HepG2 (cell line): Measurements from ENCODE around the gene PPM1H. TPM values are rescaled to one million over a fixed set of nuclear protein-coding genes. Genes with fewer than 3 reads are reported as not detected.
A peak's percentile ranks its signal among the peaks of the same experiment; 100 is the strongest.

Experiments
- BRD4 ChIP-seq: sonication (generic); formaldehyde crosslinking; IDR thresholded peaks from 2 replicates; pipeline ENCODE4 v1.4.0; 2020; ENCODE audit warnings: missing genetic modification reagents
- CBX2 ChIP-seq, 2 experiments: fragments of 200-600 bp in 1 of 2; sonication (generic); formaldehyde crosslinking in 1 of 2; IDR thresholded peaks; 2 replicates each; pipeline versions ENCODE4 v1.7.0 to v1.8.1; 2018 to 2022; ENCODE audit warnings: low read depth in 2 of 2, low read length in 1 of 2, mild to moderate bottlenecking in 1 of 2, missing genetic modification reagents in 1 of 2
- CREM ChIP-seq, 2 experiments: sonication (generic) in 1 of 2; formaldehyde crosslinking in 1 of 2; IDR thresholded peaks; 2 replicates each; pipeline versions ENCODE4 v1.4.0 to v1.6.1; 2016 to 2020; ENCODE audit warnings: antibody characterized with exemption in 1 of 2, mild to moderate bottlenecking in 1 of 2, missing genetic modification reagents in 1 of 2
- EED ChIP-seq: sonication (generic); formaldehyde crosslinking; IDR thresholded peaks from 2 replicates; pipeline ENCODE4 v1.5.0; 2020; ENCODE audit warnings: mild to moderate bottlenecking, missing genetic modification reagents
- HNRNPL ChIP-seq: fragments of 200-400 bp; formaldehyde crosslinking; IDR thresholded peaks from 2 replicates; pipeline ENCODE4 v1.6.1; 2017; ENCODE audit warnings: mild to moderate bottlenecking, low read depth, low read length
- HOXA3 ChIP-seq: sonication (generic); formaldehyde crosslinking; IDR thresholded peaks from 2 replicates; pipeline ENCODE4 v1.5.0; 2020; ENCODE audit warnings: missing genetic modification reagents
- HOXA9 ChIP-seq: sonication (generic); formaldehyde crosslinking; IDR thresholded peaks from 2 replicates; pipeline ENCODE4 v1.8.1; 2022; ENCODE audit warnings: missing genetic modification reagents, mild to moderate bottlenecking, moderate library complexity, borderline replicate concordance
- KAT2B ChIP-seq: fragments of 150-350 bp; IDR thresholded peaks from 2 replicates; pipeline ENCODE4 v1.6.1; 2014; ENCODE audit warnings: low read depth, low read length, borderline replicate concordance
- NAIF1 ChIP-seq: sonication (generic); formaldehyde crosslinking; IDR thresholded peaks from 2 replicates; pipeline ENCODE4 v1.5.0; 2020; ENCODE audit warnings: mild to moderate bottlenecking, missing genetic modification reagents, borderline replicate concordance
- NFATC3 ChIP-seq: sonication (generic); formaldehyde crosslinking; IDR thresholded peaks from 2 replicates; pipeline ENCODE4 v1.5.1; 2020; ENCODE audit warnings: mild to moderate bottlenecking, missing genetic modification reagents
- NFE2 ChIP-seq: sonication (generic); formaldehyde crosslinking; IDR thresholded peaks from 2 replicates; pipeline ENCODE4 v1.4.0; 2020; ENCODE audit warnings: missing genetic modification reagents
- NR2F1 ChIP-seq, 2 experiments: fragments of 450-650 bp in 1 of 2; formaldehyde crosslinking in 1 of 2; IDR thresholded peaks; 2 replicates each; pipeline versions ENCODE4 v1.5.0 to v1.6.1; 2016 to 2020; ENCODE audit warnings: mild to moderate bottlenecking in 1 of 2, missing compliant biosample characterization in 1 of 2, missing genetic modification reagents in 1 of 2, moderate library complexity in 1 of 2
- RAD21 ChIP-seq: fragments of 450-650 bp; formaldehyde crosslinking; IDR thresholded peaks from 2 replicates; pipeline ENCODE4 v1.5.0; 2020; ENCODE audit warnings: mild to moderate bottlenecking
- RBFOX2 ChIP-seq: fragments of 200-400 bp; formaldehyde crosslinking; IDR thresholded peaks from 2 replicates; pipeline ENCODE4 v1.6.1; 2017; ENCODE audit warnings: low read depth, mild to moderate bottlenecking, low read length
- SOX5 ChIP-seq: IDR thresholded peaks from 2 replicates; pipeline ENCODE4 v1.6.1; 2016; ENCODE audit warnings: borderline replicate concordance
- ZNF10 ChIP-seq: sonication (generic); formaldehyde crosslinking; IDR thresholded peaks from 2 replicates; pipeline ENCODE4 v1.4.0; 2020; ENCODE audit warnings: mild to moderate bottlenecking, low read depth, missing genetic modification reagents, borderline replicate concordance
- ZNF30 ChIP-seq: sonication (generic); formaldehyde crosslinking; IDR thresholded peaks from 2 replicates; pipeline ENCODE4 v1.5.0; 2020; ENCODE audit warnings: mild to moderate bottlenecking, missing genetic modification reagents
- ZNF317 ChIP-seq: sonication (generic); formaldehyde crosslinking; IDR thresholded peaks from 2 replicates; pipeline ENCODE4 v1.5.0; 2020; ENCODE audit warnings: mild to moderate bottlenecking, missing genetic modification reagents
- ZNF331 ChIP-seq: sonication (generic); formaldehyde crosslinking; IDR thresholded peaks from 2 replicates; pipeline ENCODE4 v1.4.0; 2020; ENCODE audit warnings: missing genetic modification reagents
- ZNF33A ChIP-seq: sonication (generic); formaldehyde crosslinking; IDR thresholded peaks from 2 replicates; pipeline ENCODE4 v1.5.1; 2020; ENCODE audit warnings: missing genetic modification reagents, mild to moderate bottlenecking, moderate library complexity, borderline replicate concordance
- ZNF530 ChIP-seq: sonication (generic); formaldehyde crosslinking; IDR thresholded peaks from 2 replicates; pipeline ENCODE4 v1.5.0; 2020; ENCODE audit warnings: low read depth, mild to moderate bottlenecking, missing genetic modification reagents
- ZNF546 ChIP-seq: sonication (generic); formaldehyde crosslinking; conservative IDR thresholded peaks from 2 replicates; pipeline ENCODE4 v1.8.1; 2023; ENCODE audit warnings: mild to moderate bottlenecking, missing genetic modification reagents
- ZNF572 ChIP-seq: sonication (generic); formaldehyde crosslinking; IDR thresholded peaks from 2 replicates; pipeline ENCODE4 v1.5.1; 2020; ENCODE audit warnings: mild to moderate bottlenecking, missing genetic modification reagents
- ZNF589 ChIP-seq: sonication (generic); formaldehyde crosslinking; conservative IDR thresholded peaks from 2 replicates; pipeline ENCODE4 v1.8.0; 2022; ENCODE audit warnings: mild to moderate bottlenecking, moderate library complexity, missing genetic modification reagents
- ZNF703 ChIP-seq: sonication (generic); formaldehyde crosslinking; IDR thresholded peaks from 2 replicates; pipeline ENCODE4 v1.5.1; 2020; ENCODE audit warnings: missing genetic modification reagents, mild to moderate bottlenecking, moderate library complexity, borderline replicate concordance
- polyA plus RNA-seq, 8 experiments: library from polyadenylated mRNA; depleted of rRNA in 3 of 8; stranded (reverse) in 7 of 8; unstranded in 1 of 8; fragments of >200 nt; fragmentation: Illumina TruSeq in 4 of 8; extraction: Trizol in 4 of 8; gene quantifications; 2 replicates each; pipeline versions ENCODE4 v1.2.1 to v1.2.3, GENCODE V29; 2011 to 2016; ENCODE audit warnings: low read depth in 4 of 8, missing spikeins in 1 of 8, mixed read lengths in 1 of 8; ENCODE audit not compliant: insufficient read depth in 1 of 8
- total RNA-seq, 5 experiments: library from RNA; depleted of rRNA; stranded (reverse); fragments of >200 nt; fragmentation: Illumina TruSeq; extraction: Trizol; gene quantifications; 2 replicates each; pipeline ENCODE4 v1.2.3, GENCODE V29; 2016; ENCODE audit warnings: low read depth in 1 of 5
- TF ChIP-seq, protein P1 (sequence below): sonication (generic); formaldehyde crosslinking; IDR thresholded peaks from 2 replicates; pipeline ENCODE4 v1.4.0; 2020; ENCODE audit warnings: missing genetic modification reagents
- TF ChIP-seq, protein P2 (sequence below): sonication (generic); formaldehyde crosslinking; IDR thresholded peaks from 2 replicates; pipeline ENCODE4 v1.4.0; 2020; ENCODE audit warnings: missing genetic modification reagents
- TF ChIP-seq, protein P3 (sequence below): IDR thresholded peaks from 2 replicates; pipeline ENCODE4 v1.6.1; 2016

PPM1H gene
- total and polyA plus RNA-seq, 2 of the 13 experiments (the other 11 are each of a cell fraction or from before 2014, with no cell fraction given), result 29.1 to 38.1 TPM

DNA sequence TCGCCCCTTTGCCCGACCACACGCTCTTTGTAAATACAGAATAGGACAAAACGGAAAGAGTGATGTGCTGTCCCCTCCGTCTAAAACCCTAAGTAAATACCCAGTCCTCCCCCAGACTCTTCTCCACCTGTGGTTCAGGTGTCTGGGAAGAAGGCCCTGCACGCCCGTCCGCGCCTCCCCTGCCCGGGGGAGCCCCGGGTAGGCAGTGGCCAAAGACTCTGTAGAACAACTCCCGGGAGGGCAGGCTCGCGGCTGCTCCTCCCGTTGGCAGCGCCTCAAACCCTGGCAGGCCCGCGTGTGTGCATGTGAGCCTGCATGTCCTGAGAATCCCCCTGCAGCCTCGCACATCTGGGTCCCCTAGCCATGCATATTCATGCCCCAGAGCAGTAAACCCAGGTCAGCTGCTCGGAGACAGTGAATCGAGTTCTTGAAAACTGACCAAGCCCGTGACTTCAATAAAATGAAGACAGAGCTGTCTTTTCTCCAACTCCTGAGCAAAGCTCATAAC, 302.5 kb downstream of the PPM1H start (continued):
- TF ChIP-seq CBX2 (IDR thresholded peaks at IDR 0.05; ENCODE audit: low read depth, low read length) (no peak), CBX2 (CRISPR knock-in tag; IDR thresholded peaks at IDR 0.05; ENCODE audit: low read depth) (no peak), HOXA3 (no peak), ZNF572 (CRISPR knock-in tag) (no peak), EED (0 out of 2 replicates have a peak, but pooled peaks have one; percentile 19), NFATC3 (no peak), NFE2 (no peak), HOXA9 (CRISPR knock-in tag) (no peak), ZNF33A (CRISPR knock-in tag) (no peak), RAD21 (CRISPR knock-in tag) (no peak), RBFOX2 (peak; percentile 32; the same call in 1 of the 2 replicates), ZNF530 (CRISPR knock-in tag) (no peak), KAT2B (no peak), ZNF589 (CRISPR knock-in tag) (no peak; the same call in 1 of the 2 replicates), SOX5 (no peak), ZNF317 (CRISPR knock-in tag) (no peak), ZNF703 (CRISPR knock-in tag) (no peak), ZNF10 (CRISPR knock-in tag) (no peak), HNRNPL (peak; percentile 70), ZNF331 (no peak), CREM (IDR thresholded peaks at IDR 0.05) (no peak), CREM (CRISPR knock-in tag; IDR thresholded peaks at IDR 0.05) (no peak), ZNF546 (CRISPR knock-in tag) (no peak), BRD4 (peak; percentile 23; the same call in 1 of the 2 replicates), NR2F1 (CRISPR knock-in tag; IDR thresholded peaks at IDR 0.05) (no peak), NAIF1 (no peak), ZNF30 (CRISPR knock-in tag) (0 out of 2 replicates have a peak, but pooled peaks have one; percentile 50)
- TF ChIP-seq, protein P1, sequence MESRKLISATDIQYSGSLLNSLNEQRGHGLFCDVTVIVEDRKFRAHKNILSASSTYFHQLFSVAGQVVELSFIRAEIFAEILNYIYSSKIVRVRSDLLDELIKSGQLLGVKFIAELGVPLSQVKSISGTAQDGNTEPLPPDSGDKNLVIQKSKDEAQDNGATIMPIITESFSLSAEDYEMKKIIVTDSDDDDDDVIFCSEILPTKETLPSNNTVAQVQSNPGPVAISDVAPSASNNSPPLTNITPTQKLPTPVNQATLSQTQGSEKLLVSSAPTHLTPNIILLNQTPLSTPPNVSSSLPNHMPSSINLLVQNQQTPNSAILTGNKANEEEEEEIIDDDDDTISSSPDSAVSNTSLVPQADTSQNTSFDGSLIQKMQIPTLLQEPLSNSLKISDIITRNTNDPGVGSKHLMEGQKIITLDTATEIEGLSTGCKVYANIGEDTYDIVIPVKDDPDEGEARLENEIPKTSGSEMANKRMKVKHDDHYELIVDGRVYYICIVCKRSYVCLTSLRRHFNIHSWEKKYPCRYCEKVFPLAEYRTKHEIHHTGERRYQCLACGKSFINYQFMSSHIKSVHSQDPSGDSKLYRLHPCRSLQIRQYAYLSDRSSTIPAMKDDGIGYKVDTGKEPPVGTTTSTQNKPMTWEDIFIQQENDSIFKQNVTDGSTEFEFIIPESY (CRISPR knock-in tag), result no peak
- TF ChIP-seq, protein P2, sequence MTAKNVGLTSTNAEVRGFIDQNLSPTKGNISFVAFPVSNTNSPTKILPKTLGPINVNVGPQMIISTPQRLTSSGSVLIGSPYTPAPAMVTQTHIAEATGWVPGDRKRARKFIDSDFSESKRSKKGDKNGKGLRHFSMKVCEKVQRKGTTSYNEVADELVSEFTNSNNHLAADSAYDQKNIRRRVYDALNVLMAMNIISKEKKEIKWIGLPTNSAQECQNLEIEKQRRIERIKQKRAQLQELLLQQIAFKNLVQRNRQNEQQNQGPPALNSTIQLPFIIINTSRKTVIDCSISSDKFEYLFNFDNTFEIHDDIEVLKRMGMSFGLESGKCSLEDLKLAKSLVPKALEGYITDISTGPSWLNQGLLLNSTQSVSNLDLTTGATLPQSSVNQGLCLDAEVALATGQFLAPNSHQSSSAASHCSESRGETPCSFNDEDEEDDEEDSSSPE (CRISPR knock-in tag), result no peak
- TF ChIP-seq, protein P3, sequence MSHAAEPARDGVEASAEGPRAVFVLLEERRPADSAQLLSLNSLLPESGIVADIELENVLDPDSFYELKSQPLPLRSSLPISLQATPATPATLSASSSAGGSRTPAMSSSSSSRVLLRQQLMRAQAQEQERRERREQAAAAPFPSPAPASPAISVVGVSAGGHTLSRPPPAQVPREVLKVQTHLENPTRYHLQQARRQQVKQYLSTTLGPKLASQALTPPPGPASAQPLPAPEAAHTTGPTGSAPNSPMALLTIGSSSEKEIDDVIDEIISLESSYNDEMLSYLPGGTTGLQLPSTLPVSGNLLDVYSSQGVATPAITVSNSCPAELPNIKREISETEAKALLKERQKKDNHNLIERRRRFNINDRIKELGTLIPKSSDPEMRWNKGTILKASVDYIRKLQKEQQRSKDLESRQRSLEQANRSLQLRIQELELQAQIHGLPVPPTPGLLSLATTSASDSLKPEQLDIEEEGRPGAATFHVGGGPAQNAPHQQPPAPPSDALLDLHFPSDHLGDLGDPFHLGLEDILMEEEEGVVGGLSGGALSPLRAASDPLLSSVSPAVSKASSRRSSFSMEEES (CRISPR knock-in tag), result no peak
